ENCODE measurements around the gene CCT5.
A peak's percentile ranks its signal among the peaks of the same experiment; 100 is the strongest.

The CCT5 gene

GRCh38 chr5:10214041-10214440 is 36.0 kb upstream of the CCT5 start:
- no peak for TF ChIP-seq CTCF (IDR thresholded peaks at IDR 0.05; ENCODE audit: unreplicated experiment in 3 of 3)
- Mint-ChIP-seq H3K4me1 (no peaks in the 10 kb centered on the region), H3K4me3 (no peak overlapping the region), H3K27ac (no peak overlapping the region), H3K9me3 (no peaks in the 10 kb centered on the region), H3K27me3 (ENCODE audit: low read depth) (peaks cover 4% of the 10 kb centered on the region), H3K36me3 (ENCODE audit: low read depth) (no peaks in the 10 kb centered on the region)

GRCh38 chr5:10215366-10215765 is 34.7 kb upstream of the CCT5 start:
- H3K27ac Mint-ChIP-seq = no peak overlapping the region
- no peaks in the 10 kb centered on the region for H3K36me3 Mint-ChIP-seq (ENCODE audit: low read depth)
- no peak for TF ChIP-seq CTCF (IDR thresholded peaks at IDR 0.05; ENCODE audit: unreplicated experiment in 3 of 3)
- H3K27me3 Mint-ChIP-seq (ENCODE audit: low read depth) = peaks cover 4% of the 10 kb centered on the region
- no peaks in the 10 kb centered on the region for H3K9me3 Mint-ChIP-seq
- no peaks in the 10 kb centered on the region for H3K4me1 Mint-ChIP-seq
- no peak overlapping the region for H3K4me3 Mint-ChIP-seq

GRCh38 chr5:10216107-10216506 is 34.0 kb upstream of the CCT5 start:
- H3K36me3 Mint-ChIP-seq (ENCODE audit: low read depth) = no peaks in the 10 kb centered on the region
- H3K27ac Mint-ChIP-seq = no peak overlapping the region
- no peaks in the 10 kb centered on the region for H3K4me1 Mint-ChIP-seq
- peaks cover 4% of the 10 kb centered on the region for H3K27me3 Mint-ChIP-seq (ENCODE audit: low read depth)
- no peaks in the 10 kb centered on the region for H3K9me3 Mint-ChIP-seq
- TF ChIP-seq CTCF (IDR thresholded peaks at IDR 0.05; ENCODE audit: unreplicated experiment in 3 of 3) = no peak
- no peak overlapping the region for H3K4me3 Mint-ChIP-seq

GRCh38 chr5:10218658-10219057 is 31.4 kb upstream of the CCT5 start:
- H3K4me1 Mint-ChIP-seq = no peaks in the 10 kb centered on the region
- no peaks in the 10 kb centered on the region for H3K9me3 Mint-ChIP-seq
- H3K27ac Mint-ChIP-seq = no peak overlapping the region
- H3K4me3 Mint-ChIP-seq = no peak overlapping the region
- peaks cover 17% of the 10 kb centered on the region for H3K36me3 Mint-ChIP-seq (ENCODE audit: low read depth)
- peaks cover 3% of the 10 kb centered on the region for H3K27me3 Mint-ChIP-seq (ENCODE audit: low read depth)
- no peak for TF ChIP-seq CTCF (IDR thresholded peaks at IDR 0.05; ENCODE audit: unreplicated experiment in 3 of 3)

GRCh38 chr5:10219068-10219467 is 31.0 kb upstream of the CCT5 start:
- no peak for TF ChIP-seq CTCF (IDR thresholded peaks at IDR 0.05; ENCODE audit: unreplicated experiment in 3 of 3)
- H3K4me3 Mint-ChIP-seq = no peak overlapping the region
- H3K36me3 Mint-ChIP-seq (ENCODE audit: low read depth) = peaks cover 21% of the 10 kb centered on the region

GRCh38 chr5:10220248-10220647 is 29.8 kb upstream of the CCT5 start:
- Mint-ChIP-seq H3K27ac (no peak overlapping the region), H3K36me3 (ENCODE audit: low read depth) (peaks cover 29% of the 10 kb centered on the region), H3K4me3 (no peak overlapping the region), H3K9me3 (peaks cover 5% of the 10 kb centered on the region), H3K4me1 (no peaks in the 10 kb centered on the region), H3K27me3 (ENCODE audit: low read depth) (no peaks in the 10 kb centered on the region)
- TF ChIP-seq CTCF (IDR thresholded peaks at IDR 0.05; ENCODE audit: unreplicated experiment in 3 of 3) = peak in 2 of 3 experiments; percentile 24 to 25

More at GRCh38 chr5:10219068-10219467, 31.0 kb upstream of the CCT5 start:
- Mint-ChIP-seq H3K27me3 (ENCODE audit: low read depth) (no peaks in the 10 kb centered on the region), H3K27ac (no peak overlapping the region), H3K4me1 (no peaks in the 10 kb centered on the region), H3K9me3 (no peaks in the 10 kb centered on the region)
